Neural cell (in vitro differentiated cells): ENCODE results near the gene LATS2. TPM values are rescaled to one million over a fixed set of nuclear protein-coding genes. Genes with fewer than 3 reads are reported as not detected.

Experiments
- H2AFZ ChIP-seq: fragments of 200-600, 300-800 bp; sonication (generic), shearing (Covaris generic); 2 replicates; pipeline ENCODE4 v1.6.0; 2014; ENCODE audit warnings: low read depth, mild to moderate bottlenecking, antibody characterized with exemption, low read length, moderate library complexity
- H3F3A ChIP-seq: fragments of 200-600 bp; shearing (Covaris generic); 2 replicates; pipeline ENCODE4 v1.6.1; 2016; ENCODE audit warnings: mild to moderate bottlenecking, moderate library complexity, mixed read lengths, antibody characterized with exemption, low read length; ENCODE audit not compliant: insufficient read depth, poor library complexity, severe bottlenecking
- H3K27ac ChIP-seq: fragments of 200-600, 300-800 bp; sonication (generic), shearing (Covaris generic); 2 replicates; pipeline ENCODE4 v1.5.1; 2014; ENCODE audit warnings: mild to moderate bottlenecking, low read length, moderate library complexity
- H3K27me3 ChIP-seq: fragments of 300-800, 200-600 bp; sonication (generic), shearing (Covaris generic); 2 replicates; pipeline ENCODE4 v1.6.0; 2014; ENCODE audit warnings: mild to moderate bottlenecking, low read depth, low read length, moderate library complexity; ENCODE audit not compliant: insufficient read depth
- H3K36me3 ChIP-seq: fragments of 300-800, 200-600 bp; sonication (generic), shearing (Covaris generic); 2 replicates; pipeline ENCODE4 v1.5.1; 2014; ENCODE audit warnings: mild to moderate bottlenecking, antibody characterized with exemption, low read length, moderate library complexity; ENCODE audit not compliant: insufficient read depth
- H3K4me2 ChIP-seq: fragments of 300-800, 200-600 bp; sonication (generic), shearing (Covaris generic); 2 replicates; pipeline ENCODE4 v1.6.0; 2014; ENCODE audit warnings: mild to moderate bottlenecking, low read length
- H3K4me3 ChIP-seq: fragments of 300-800, 200-600 bp; sonication (generic), shearing (Covaris generic); 2 replicates; pipeline ENCODE4 v1.5.1; 2014; ENCODE audit warnings: mild to moderate bottlenecking, low read length, moderate library complexity
- H3K79me2 ChIP-seq: fragments of 200-600 bp; shearing (Covaris generic); replicated peaks from 2 replicates; pipeline ENCODE4 v1.6.0; 2014; ENCODE audit warnings: mild to moderate bottlenecking, low read length, moderate library complexity; ENCODE audit not compliant: insufficient read depth
- H3K9ac ChIP-seq: fragments of 300-800, 200-600 bp; sonication (generic), shearing (Covaris generic); 2 replicates; pipeline ENCODE4 v1.6.1; 2016; ENCODE audit warnings: mild to moderate bottlenecking, low read length, mixed read lengths
- H3K9me2 ChIP-seq: fragments of 200-600 bp; shearing (Covaris generic); 2 replicates; pipeline ENCODE4 v1.6.1; 2016; ENCODE audit warnings: mild to moderate bottlenecking, low read length, mixed read lengths; ENCODE audit not compliant: insufficient read depth
- H3K9me3 ChIP-seq: fragments of 200-600, 300-800 bp; sonication (generic), shearing (Covaris generic); 2 replicates; pipeline ENCODE4 v1.6.1; 2016; ENCODE audit warnings: mild to moderate bottlenecking, mixed run types, low read length, moderate library complexity, mixed read lengths
- H4K20me1 ChIP-seq: fragments of 200-600 bp; shearing (Covaris generic); 2 replicates; pipeline ENCODE4 v1.6.1; 2016; ENCODE audit warnings: mild to moderate bottlenecking, mixed run types; ENCODE audit not compliant: insufficient read depth
- EP300 ChIP-seq: fragments of 450-650 bp; conservative IDR thresholded peaks from 2 replicates; pipeline ENCODE4 v1.6.1; 2014; ENCODE audit warnings: antibody characterized with exemption, mild to moderate bottlenecking, moderate library complexity; ENCODE audit not compliant: poor library complexity, severe bottlenecking
- EZH2 ChIP-seq: fragments of 200-600, 300-800 bp; shearing (Covaris generic), sonication (generic); IDR thresholded peaks from 2 replicates; pipeline ENCODE4 v1.6.1; 2014; ENCODE audit warnings: antibody characterized with exemption, low read length, borderline replicate concordance, mild to moderate bottlenecking; ENCODE audit not compliant: insufficient read depth, poor library complexity, severe bottlenecking
- MXI1 ChIP-seq: fragments of 450-650 bp; conservative IDR thresholded peaks from 2 replicates; pipeline ENCODE4 v1.6.1; 2014; ENCODE audit warnings: antibody characterized with exemption, mild to moderate bottlenecking; ENCODE audit not compliant: poor library complexity, severe bottlenecking
- POLR2AphosphoS5 ChIP-seq: IDR thresholded peaks from 2 replicates; pipeline ENCODE4 v1.6.1; 2012
- RAD21 ChIP-seq: fragments of 450-650 bp; conservative IDR thresholded peaks from 2 replicates; pipeline ENCODE4 v1.6.1; 2014; ENCODE audit warnings: antibody characterized with exemption, mild to moderate bottlenecking, moderate library complexity
- SMC3 ChIP-seq: fragments of 450-650 bp; conservative IDR thresholded peaks from 2 replicates; pipeline ENCODE4 v1.6.1; 2014; ENCODE audit warnings: antibody characterized with exemption, mild to moderate bottlenecking, moderate library complexity; ENCODE audit not compliant: poor library complexity
- TAF1 ChIP-seq: IDR thresholded peaks from 2 replicates; pipeline ENCODE4 v1.6.1; 2012; ENCODE audit warnings: low read depth
- polyA plus RNA-seq: library from polyadenylated mRNA; depleted of rRNA; stranded (reverse); fragments of >200 nt; gene quantifications from 2 replicates; pipeline ENCODE4 v1.2.3, GENCODE V29; 2014
- TF ChIP-seq, protein P1 (sequence below): IDR thresholded peaks from 2 replicates; pipeline ENCODE4 v1.6.1; 2012; ENCODE audit warnings: borderline replicate concordance
- TF ChIP-seq, protein P2 (sequence below): fragments of 450-650 bp; IDR thresholded peaks from 2 replicates; pipeline ENCODE4 v1.5.1; 2014; ENCODE audit warnings: antibody characterized with exemption, mild to moderate bottlenecking, moderate library complexity; ENCODE audit not compliant: poor library complexity, severe bottlenecking

Gene LATS2
- polyA plus RNA-seq, 1 donor from 2014 or later = 2.6 TPM

GRCh38 chr13:21077076-21077787 is 15.8 kb upstream of the LATS2 start:
- H2AFZ ChIP-seq = no peak overlapping the region
- no peaks in the 10 kb centered on the region for H3K36me3 ChIP-seq
- H3K4me2 ChIP-seq = no peak overlapping the region
- peaks cover 8% of the 10 kb centered on the region for H3K27me3 ChIP-seq
- no peaks in the 10 kb centered on the region for H3F3A ChIP-seq
- no peaks in the 10 kb centered on the region for H3K9me3 ChIP-seq
- no peak overlapping the region for H3K9ac ChIP-seq
- TF ChIP-seq POLR2AphosphoS5 (no peak), MXI1 (no peak), SMC3 (no peak), RAD21 (no peak), EP300 (no peak), TAF1 (no peak), EZH2 (no peak)
- TF ChIP-seq, protein P1, sequence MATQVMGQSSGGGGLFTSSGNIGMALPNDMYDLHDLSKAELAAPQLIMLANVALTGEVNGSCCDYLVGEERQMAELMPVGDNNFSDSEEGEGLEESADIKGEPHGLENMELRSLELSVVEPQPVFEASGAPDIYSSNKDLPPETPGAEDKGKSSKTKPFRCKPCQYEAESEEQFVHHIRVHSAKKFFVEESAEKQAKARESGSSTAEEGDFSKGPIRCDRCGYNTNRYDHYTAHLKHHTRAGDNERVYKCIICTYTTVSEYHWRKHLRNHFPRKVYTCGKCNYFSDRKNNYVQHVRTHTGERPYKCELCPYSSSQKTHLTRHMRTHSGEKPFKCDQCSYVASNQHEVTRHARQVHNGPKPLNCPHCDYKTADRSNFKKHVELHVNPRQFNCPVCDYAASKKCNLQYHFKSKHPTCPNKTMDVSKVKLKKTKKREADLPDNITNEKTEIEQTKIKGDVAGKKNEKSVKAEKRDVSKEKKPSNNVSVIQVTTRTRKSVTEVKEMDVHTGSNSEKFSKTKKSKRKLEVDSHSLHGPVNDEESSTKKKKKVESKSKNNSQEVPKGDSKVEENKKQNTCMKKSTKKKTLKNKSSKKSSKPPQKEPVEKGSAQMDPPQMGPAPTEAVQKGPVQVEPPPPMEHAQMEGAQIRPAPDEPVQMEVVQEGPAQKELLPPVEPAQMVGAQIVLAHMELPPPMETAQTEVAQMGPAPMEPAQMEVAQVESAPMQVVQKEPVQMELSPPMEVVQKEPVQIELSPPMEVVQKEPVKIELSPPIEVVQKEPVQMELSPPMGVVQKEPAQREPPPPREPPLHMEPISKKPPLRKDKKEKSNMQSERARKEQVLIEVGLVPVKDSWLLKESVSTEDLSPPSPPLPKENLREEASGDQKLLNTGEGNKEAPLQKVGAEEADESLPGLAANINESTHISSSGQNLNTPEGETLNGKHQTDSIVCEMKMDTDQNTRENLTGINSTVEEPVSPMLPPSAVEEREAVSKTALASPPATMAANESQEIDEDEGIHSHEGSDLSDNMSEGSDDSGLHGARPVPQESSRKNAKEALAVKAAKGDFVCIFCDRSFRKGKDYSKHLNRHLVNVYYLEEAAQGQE = no peak
- TF ChIP-seq, protein P2, sequence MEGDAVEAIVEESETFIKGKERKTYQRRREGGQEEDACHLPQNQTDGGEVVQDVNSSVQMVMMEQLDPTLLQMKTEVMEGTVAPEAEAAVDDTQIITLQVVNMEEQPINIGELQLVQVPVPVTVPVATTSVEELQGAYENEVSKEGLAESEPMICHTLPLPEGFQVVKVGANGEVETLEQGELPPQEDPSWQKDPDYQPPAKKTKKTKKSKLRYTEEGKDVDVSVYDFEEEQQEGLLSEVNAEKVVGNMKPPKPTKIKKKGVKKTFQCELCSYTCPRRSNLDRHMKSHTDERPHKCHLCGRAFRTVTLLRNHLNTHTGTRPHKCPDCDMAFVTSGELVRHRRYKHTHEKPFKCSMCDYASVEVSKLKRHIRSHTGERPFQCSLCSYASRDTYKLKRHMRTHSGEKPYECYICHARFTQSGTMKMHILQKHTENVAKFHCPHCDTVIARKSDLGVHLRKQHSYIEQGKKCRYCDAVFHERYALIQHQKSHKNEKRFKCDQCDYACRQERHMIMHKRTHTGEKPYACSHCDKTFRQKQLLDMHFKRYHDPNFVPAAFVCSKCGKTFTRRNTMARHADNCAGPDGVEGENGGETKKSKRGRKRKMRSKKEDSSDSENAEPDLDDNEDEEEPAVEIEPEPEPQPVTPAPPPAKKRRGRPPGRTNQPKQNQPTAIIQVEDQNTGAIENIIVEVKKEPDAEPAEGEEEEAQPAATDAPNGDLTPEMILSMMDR = no peak
- no peak overlapping the region for H3K4me3 ChIP-seq
- no peaks in the 10 kb centered on the region for H3K79me2 ChIP-seq
- no peaks in the 10 kb centered on the region for H3K9me2 ChIP-seq
- no peak overlapping the region for H3K27ac ChIP-seq
- H4K20me1 ChIP-seq = no peaks in the 10 kb centered on the region

- Histone ChIP-seq H3K4me2 (no peak overlapping the region), H3K79me2 (no peaks in the 10 kb centered on the region), H2AFZ (no peak overlapping the region), H3K9me2 (no peaks in the 10 kb centered on the region), H3K9me3 (no peaks in the 10 kb centered on the region), H3K36me3 (no peaks in the 10 kb centered on the region), H3K4me3 (no peak overlapping the region), H4K20me1 (no peaks in the 10 kb centered on the region), H3K27me3 (peaks cover 8% of the 10 kb centered on the region), H3K27ac (no peak overlapping the region), H3F3A (no peaks in the 10 kb centered on the region), H3K9ac (no peak overlapping the region)
- TF ChIP-seq, protein P2 = no peak
- TF ChIP-seq EP300 = no peak
- no peak for TF ChIP-seq RAD21
- no peak for TF ChIP-seq POLR2AphosphoS5
- no peak for TF ChIP-seq EZH2
- no peak for TF ChIP-seq TAF1
- TF ChIP-seq, protein P1 = no peak
- TF ChIP-seq SMC3 = no peak
- TF ChIP-seq MXI1 = no peak
These were observed 14.9 kb upstream of the LATS2 start for GRCh38 chr13:21076253-21076652.
